Fibroblast of lung (primary cell): ENCODE measurements around the gene POLR1A. TPM values are rescaled to one million over a fixed set of nuclear protein-coding genes. Genes with fewer than 3 reads are reported as not detected.
"Not testable (repeated sequence)": the region's sequence is repeated elsewhere in the genome, so short reads cannot be mapped to it uniquely, and the experiment has no call there.

Source experiments
- DNase-seq, 2 donors: peaks; one replicate each; pipeline versions ENCODE4 v3.0.0 to v3.0.0-alpha.2; 2010; ENCODE audit warnings: low read depth in 2 of 2
- H2AFZ ChIP-seq: 2 replicates; pipeline ENCODE4 v1.5.1; 2012; ENCODE audit warnings: low read length, control low read depth, inconsistent platforms
- H3K27ac ChIP-seq: 2 replicates; pipeline ENCODE4 v1.5.1; 2011; ENCODE audit warnings: low read length, control low read depth; ENCODE audit not compliant: insufficient read depth
- H3K27me3 ChIP-seq: 2 replicates; pipeline ENCODE4 v1.5.1; 2011; ENCODE audit warnings: mild to moderate bottlenecking, low read length; ENCODE audit not compliant: control insufficient read depth, insufficient read depth
- H3K36me3 ChIP-seq: 2 replicates; pipeline ENCODE4 v1.5.1; 2011; ENCODE audit warnings: low read length; ENCODE audit not compliant: control insufficient read depth, insufficient read depth
- H3K4me1 ChIP-seq: 2 replicates; pipeline ENCODE4 v1.5.1; 2011; ENCODE audit warnings: low read length; ENCODE audit not compliant: control insufficient read depth, insufficient read depth; ENCODE audit errors: extremely low read depth
- H3K4me2 ChIP-seq: 2 replicates; pipeline ENCODE4 v1.5.1; 2011; ENCODE audit warnings: low read length, control low read depth; ENCODE audit not compliant: insufficient read depth; ENCODE audit errors: extremely low read depth
- H3K4me3 ChIP-seq, 4 experiments: fragments of 200-600 bp in 1 of 4; sonication (generic) in 1 of 4; replicated peaks in 1 of 4; 2 replicates each; pipeline ENCODE4 v1.5.1; 2011 to 2016; ENCODE audit warnings: low read length in 4 of 4, low read depth in 3 of 4, mild to moderate bottlenecking in 3 of 4, control low read depth in 2 of 4, inconsistent platforms in 1 of 4, mixed read lengths in 1 of 4; ENCODE audit not compliant: insufficient read depth in 1 of 4; ENCODE audit errors: control extremely low read depth in 1 of 4
- H3K79me2 ChIP-seq: 2 replicates; pipeline ENCODE4 v1.5.1; 2012; ENCODE audit warnings: mild to moderate bottlenecking, low read length, inconsistent platforms; ENCODE audit not compliant: control insufficient read depth, insufficient read depth
- H3K9ac ChIP-seq: 2 replicates; pipeline ENCODE4 v1.5.1; 2011; ENCODE audit warnings: mild to moderate bottlenecking, low read length, control low read depth; ENCODE audit not compliant: insufficient read depth
- H3K9me3 ChIP-seq: 2 replicates; pipeline ENCODE4 v1.5.1; 2012; ENCODE audit warnings: low read depth, low read length; ENCODE audit not compliant: control insufficient read depth, insufficient read depth
- H4K20me1 ChIP-seq: 2 replicates; pipeline ENCODE4 v1.5.1; 2011; ENCODE audit warnings: low read length; ENCODE audit not compliant: control insufficient read depth, insufficient read depth; ENCODE audit errors: extremely low read depth
- EZH2 ChIP-seq: IDR thresholded peaks from 2 replicates; pipeline ENCODE4 v1.5.1; 2012; ENCODE audit warnings: low read length, control low read depth, mild to moderate bottlenecking; ENCODE audit errors: missing control alignments
- polyA plus RNA-seq, 2 donors: library from polyadenylated mRNA; depleted of rRNA in 1 of 2; stranded (reverse) in 1 of 2; unstranded in 1 of 2; fragments of >200 nt; gene quantifications; 2 replicates each; pipeline ENCODE4 v1.2.1, GENCODE V29; 2011 to 2012; ENCODE audit warnings: missing spikeins in 1 of 2
- total RNA-seq: library from RNA; depleted of rRNA; stranded (reverse); fragments of >200 nt; gene quantifications from 2 replicates; pipeline ENCODE4 v1.2.1, GENCODE V29; 2014
- TF ChIP-seq, protein P1 (sequence below), 2 donors: IDR thresholded peaks in 1 of 2; conservative IDR thresholded peaks in 1 of 2; 1 replicate in 1 of 2; 2 replicates in 1 of 2; pipeline ENCODE4 v1.5.1; 2011 to 2012; ENCODE audit warnings: low read length in 2 of 2, control low read depth in 1 of 2, inconsistent platforms in 1 of 2, low read depth in 1 of 2, mild to moderate bottlenecking in 1 of 2

Gene POLR1A
- total and polyA plus RNA-seq, 2 donors (not counting 1 experiment from before 2014, with no cell fraction given): 9.4 to 9.9 TPM

DNA sequence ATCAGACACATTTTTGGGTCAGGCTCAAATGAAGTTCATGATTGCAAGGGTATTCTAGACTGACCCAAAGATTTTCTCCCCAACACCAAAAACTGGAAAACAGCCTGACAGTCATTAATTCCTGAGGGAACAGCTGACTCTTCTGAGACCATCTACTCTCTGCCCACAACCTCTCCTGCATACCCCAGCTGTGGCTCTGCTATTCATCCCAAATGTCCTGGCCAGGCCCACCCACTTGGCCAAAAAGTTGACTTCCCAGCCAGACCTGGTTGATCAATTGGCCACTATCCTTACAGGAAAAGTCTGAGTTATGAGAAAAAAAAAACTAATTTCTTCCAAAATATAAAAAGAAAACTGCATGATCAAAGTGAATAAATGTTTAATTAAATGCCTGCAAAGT is 113.1 kb downstream of the POLR1A start:
- Histone ChIP-seq H3K4me1 (peaks cover 6% of the 10 kb centered on the region), H4K20me1 (no peaks in the 10 kb centered on the region), H3K36me3 (no peaks in the 10 kb centered on the region), H3K4me2 (no peak overlapping the region), H3K9me3 (no peaks in the 10 kb centered on the region), H3K79me2 (no peaks in the 10 kb centered on the region), H2AFZ (no peak overlapping the region), H3K27me3 (no peaks in the 10 kb centered on the region), H3K27ac (no peak overlapping the region), H3K4me3 (no peak overlapping the region), H3K9ac (no peak overlapping the region)
- no peak for DNase-seq
- TF ChIP-seq, protein P1, sequence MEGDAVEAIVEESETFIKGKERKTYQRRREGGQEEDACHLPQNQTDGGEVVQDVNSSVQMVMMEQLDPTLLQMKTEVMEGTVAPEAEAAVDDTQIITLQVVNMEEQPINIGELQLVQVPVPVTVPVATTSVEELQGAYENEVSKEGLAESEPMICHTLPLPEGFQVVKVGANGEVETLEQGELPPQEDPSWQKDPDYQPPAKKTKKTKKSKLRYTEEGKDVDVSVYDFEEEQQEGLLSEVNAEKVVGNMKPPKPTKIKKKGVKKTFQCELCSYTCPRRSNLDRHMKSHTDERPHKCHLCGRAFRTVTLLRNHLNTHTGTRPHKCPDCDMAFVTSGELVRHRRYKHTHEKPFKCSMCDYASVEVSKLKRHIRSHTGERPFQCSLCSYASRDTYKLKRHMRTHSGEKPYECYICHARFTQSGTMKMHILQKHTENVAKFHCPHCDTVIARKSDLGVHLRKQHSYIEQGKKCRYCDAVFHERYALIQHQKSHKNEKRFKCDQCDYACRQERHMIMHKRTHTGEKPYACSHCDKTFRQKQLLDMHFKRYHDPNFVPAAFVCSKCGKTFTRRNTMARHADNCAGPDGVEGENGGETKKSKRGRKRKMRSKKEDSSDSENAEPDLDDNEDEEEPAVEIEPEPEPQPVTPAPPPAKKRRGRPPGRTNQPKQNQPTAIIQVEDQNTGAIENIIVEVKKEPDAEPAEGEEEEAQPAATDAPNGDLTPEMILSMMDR (conservative IDR thresholded peaks at IDR 0.05 in 1 of 2, IDR thresholded peaks at IDR 0.05 in 1 of 2; ENCODE audit: low read depth in 1 of 2, low read length in 2 of 2): no peak
- TF ChIP-seq EZH2: no peak

DNA sequence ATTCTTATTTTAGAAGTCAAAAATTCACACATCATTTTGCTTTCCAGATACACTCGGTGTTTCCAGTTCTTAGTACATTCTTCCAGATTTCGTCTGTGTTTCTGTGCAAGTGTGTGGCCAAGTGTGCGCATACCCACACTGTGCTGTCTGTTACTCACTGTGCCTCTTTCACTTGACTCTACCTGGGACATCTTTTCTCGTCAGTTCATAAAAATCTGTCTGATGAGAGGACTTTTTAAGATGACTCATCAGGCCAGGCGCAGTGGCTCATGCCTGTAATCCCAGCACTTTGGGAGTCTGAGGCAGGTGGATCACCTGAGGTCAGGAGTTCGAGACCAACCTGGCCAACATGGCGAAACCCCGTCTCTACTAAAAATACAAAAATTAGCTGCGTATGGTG is 113.6 kb downstream of the POLR1A start:
- H3K9me3 ChIP-seq, H2AFZ ChIP-seq, H4K20me1 ChIP-seq, H3K4me3 ChIP-seq, H3K27me3 ChIP-seq, DNase-seq, H3K4me1 ChIP-seq, H3K4me2 ChIP-seq, H3K79me2 ChIP-seq, H3K9ac ChIP-seq, H3K36me3 ChIP-seq, H3K27ac ChIP-seq: not testable (repeated sequence)

DNA sequence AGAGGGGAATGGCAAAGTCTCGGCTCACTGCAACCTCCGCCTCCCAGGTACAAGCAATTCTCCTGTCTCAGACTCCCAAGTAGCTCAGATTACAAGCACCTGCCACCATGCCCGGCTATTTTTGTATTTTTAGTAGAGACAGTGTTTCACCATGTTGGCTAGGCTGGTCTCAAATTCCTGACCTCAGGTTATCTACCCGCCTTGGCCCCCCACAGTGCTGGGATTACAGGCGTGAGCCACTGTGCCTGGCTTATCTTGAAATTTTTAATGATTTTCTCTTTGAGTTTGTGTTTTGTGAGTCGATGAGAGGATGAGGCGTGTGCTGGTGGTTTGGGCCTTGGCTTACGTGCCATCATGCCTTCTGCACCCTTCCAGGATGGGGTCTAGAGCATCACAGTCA is 115.6 kb downstream of the POLR1A start:
- Histone ChIP-seq H3K4me1 (peaks cover 2% of the 10 kb centered on the region), H3K9me3 (no peaks in the 10 kb centered on the region), H3K27ac (no peak overlapping the region), H3K4me2 (no peak overlapping the region), H3K4me3 (no peak overlapping the region), H3K9ac (no peak overlapping the region), H2AFZ (no peak overlapping the region), H3K36me3 (no peaks in the 10 kb centered on the region), H3K79me2 (no peaks in the 10 kb centered on the region), H3K27me3 (no peaks in the 10 kb centered on the region), H4K20me1 (no peaks in the 10 kb centered on the region)
- TF ChIP-seq, protein P1 (conservative IDR thresholded peaks at IDR 0.05 in 1 of 2, IDR thresholded peaks at IDR 0.05 in 1 of 2; ENCODE audit: low read depth in 1 of 2, low read length in 2 of 2): no peak
- no peak for TF ChIP-seq EZH2
- DNase-seq: no peak
